ENCODE results near the gene SCML1. TPM values are rescaled to one million over a fixed set of nuclear protein-coding genes. Genes with fewer than 3 reads are reported as not detected.

The SCML1 gene
- total and polyA plus RNA-seq, 2 of the 8 experiments (the other 6 are each of a cell fraction or from before 2014, with no cell fraction given), result 2.2 to 2.5 TPM

DNA sequence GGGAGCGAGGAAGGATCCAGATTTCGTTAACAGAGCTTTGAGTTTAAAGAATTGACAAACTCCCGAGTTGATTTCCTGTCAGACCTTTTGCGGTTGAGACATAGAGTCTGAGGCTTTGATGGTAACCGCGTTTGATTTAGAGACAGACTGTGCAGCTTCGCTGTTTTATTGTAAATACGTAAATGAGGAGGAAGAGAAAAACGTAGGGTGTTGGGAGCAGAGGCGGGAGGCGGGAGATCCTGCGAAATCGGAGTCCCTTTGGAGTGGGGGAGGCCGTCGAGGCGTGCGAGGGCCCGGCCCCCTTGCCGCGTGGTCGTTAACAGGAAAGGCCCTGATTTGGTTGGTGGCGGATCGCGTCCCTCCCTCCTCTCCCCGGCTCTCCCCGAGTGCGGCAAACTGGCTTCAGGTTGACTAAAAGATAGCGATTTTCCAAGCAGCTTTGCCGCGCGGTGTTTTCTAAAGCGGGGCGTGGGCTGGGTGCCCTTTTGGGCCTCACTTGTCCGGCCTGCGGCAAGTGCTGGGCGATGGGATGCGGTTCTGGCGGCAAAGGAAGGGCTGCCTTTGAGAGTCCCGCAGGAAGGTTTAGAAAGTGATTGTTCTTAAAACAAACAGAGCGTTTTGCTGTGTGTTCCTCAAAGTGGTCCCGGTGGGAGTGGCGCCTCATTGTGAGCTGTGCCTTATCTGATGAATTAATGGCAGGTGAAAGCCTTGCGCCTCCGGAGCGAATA, 857 bp downstream of the SCML1 start (continued):
- TF ChIP-seq, protein P1, sequence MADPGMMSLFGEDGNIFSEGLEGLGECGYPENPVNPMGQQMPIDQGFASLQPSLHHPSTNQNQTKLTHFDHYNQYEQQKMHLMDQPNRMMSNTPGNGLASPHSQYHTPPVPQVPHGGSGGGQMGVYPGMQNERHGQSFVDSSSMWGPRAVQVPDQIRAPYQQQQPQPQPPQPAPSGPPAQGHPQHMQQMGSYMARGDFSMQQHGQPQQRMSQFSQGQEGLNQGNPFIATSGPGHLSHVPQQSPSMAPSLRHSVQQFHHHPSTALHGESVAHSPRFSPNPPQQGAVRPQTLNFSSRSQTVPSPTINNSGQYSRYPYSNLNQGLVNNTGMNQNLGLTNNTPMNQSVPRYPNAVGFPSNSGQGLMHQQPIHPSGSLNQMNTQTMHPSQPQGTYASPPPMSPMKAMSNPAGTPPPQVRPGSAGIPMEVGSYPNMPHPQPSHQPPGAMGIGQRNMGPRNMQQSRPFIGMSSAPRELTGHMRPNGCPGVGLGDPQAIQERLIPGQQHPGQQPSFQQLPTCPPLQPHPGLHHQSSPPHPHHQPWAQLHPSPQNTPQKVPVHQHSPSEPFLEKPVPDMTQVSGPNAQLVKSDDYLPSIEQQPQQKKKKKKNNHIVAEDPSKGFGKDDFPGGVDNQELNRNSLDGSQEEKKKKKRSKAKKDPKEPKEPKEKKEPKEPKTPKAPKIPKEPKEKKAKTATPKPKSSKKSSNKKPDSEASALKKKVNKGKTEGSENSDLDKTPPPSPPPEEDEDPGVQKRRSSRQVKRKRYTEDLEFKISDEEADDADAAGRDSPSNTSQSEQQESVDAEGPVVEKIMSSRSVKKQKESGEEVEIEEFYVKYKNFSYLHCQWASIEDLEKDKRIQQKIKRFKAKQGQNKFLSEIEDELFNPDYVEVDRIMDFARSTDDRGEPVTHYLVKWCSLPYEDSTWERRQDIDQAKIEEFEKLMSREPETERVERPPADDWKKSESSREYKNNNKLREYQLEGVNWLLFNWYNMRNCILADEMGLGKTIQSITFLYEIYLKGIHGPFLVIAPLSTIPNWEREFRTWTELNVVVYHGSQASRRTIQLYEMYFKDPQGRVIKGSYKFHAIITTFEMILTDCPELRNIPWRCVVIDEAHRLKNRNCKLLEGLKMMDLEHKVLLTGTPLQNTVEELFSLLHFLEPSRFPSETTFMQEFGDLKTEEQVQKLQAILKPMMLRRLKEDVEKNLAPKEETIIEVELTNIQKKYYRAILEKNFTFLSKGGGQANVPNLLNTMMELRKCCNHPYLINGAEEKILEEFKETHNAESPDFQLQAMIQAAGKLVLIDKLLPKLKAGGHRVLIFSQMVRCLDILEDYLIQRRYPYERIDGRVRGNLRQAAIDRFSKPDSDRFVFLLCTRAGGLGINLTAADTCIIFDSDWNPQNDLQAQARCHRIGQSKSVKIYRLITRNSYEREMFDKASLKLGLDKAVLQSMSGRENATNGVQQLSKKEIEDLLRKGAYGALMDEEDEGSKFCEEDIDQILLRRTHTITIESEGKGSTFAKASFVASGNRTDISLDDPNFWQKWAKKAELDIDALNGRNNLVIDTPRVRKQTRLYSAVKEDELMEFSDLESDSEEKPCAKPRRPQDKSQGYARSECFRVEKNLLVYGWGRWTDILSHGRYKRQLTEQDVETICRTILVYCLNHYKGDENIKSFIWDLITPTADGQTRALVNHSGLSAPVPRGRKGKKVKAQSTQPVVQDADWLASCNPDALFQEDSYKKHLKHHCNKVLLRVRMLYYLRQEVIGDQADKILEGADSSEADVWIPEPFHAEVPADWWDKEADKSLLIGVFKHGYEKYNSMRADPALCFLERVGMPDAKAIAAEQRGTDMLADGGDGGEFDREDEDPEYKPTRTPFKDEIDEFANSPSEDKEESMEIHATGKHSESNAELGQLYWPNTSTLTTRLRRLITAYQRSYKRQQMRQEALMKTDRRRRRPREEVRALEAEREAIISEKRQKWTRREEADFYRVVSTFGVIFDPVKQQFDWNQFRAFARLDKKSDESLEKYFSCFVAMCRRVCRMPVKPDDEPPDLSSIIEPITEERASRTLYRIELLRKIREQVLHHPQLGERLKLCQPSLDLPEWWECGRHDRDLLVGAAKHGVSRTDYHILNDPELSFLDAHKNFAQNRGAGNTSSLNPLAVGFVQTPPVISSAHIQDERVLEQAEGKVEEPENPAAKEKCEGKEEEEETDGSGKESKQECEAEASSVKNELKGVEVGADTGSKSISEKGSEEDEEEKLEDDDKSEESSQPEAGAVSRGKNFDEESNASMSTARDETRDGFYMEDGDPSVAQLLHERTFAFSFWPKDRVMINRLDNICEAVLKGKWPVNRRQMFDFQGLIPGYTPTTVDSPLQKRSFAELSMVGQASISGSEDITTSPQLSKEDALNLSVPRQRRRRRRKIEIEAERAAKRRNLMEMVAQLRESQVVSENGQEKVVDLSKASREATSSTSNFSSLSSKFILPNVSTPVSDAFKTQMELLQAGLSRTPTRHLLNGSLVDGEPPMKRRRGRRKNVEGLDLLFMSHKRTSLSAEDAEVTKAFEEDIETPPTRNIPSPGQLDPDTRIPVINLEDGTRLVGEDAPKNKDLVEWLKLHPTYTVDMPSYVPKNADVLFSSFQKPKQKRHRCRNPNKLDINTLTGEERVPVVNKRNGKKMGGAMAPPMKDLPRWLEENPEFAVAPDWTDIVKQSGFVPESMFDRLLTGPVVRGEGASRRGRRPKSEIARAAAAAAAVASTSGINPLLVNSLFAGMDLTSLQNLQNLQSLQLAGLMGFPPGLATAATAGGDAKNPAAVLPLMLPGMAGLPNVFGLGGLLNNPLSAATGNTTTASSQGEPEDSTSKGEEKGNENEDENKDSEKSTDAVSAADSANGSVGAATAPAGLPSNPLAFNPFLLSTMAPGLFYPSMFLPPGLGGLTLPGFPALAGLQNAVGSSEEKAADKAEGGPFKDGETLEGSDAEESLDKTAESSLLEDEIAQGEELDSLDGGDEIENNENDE (IDR thresholded peaks at IDR 0.05; ENCODE audit: insufficient replicate concordance, low read length), result no peak
- TF ChIP-seq JUN (IDR thresholded peaks at IDR 0.05; ENCODE audit: low read depth, low read length) (no peak), RFX5 (IDR thresholded peaks at IDR 0.05; ENCODE audit: borderline replicate concordance, low read depth, low read length) (no peak), ZNF274 (IDR thresholded peaks at IDR 0.05; ENCODE audit: borderline replicate concordance, extremely low read depth, low read length) (no peak), KDM1A (IDR thresholded peaks at IDR 0.05; ENCODE audit: borderline replicate concordance, low read length) (no peak), SRF (IDR thresholded peaks at IDR 0.05; ENCODE audit: low read depth, low read length) (no peak), SIX5 (IDR thresholded peaks at IDR 0.05; ENCODE audit: low read depth, low read length) (no peak), KDM4A (IDR thresholded peaks at IDR 0.05; ENCODE audit: low read depth, low read length, severe bottlenecking) (peak; percentile 59)
- TF ChIP-seq, protein P2, sequence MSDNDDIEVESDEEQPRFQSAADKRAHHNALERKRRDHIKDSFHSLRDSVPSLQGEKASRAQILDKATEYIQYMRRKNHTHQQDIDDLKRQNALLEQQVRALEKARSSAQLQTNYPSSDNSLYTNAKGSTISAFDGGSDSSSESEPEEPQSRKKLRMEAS (IDR thresholded peaks at IDR 0.05), result peak; percentile 82
- TF ChIP-seq, protein P3, sequence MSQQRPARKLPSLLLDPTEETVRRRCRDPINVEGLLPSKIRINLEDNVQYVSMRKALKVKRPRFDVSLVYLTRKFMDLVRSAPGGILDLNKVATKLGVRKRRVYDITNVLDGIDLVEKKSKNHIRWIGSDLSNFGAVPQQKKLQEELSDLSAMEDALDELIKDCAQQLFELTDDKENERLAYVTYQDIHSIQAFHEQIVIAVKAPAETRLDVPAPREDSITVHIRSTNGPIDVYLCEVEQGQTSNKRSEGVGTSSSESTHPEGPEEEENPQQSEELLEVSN (IDR thresholded peaks at IDR 0.05), result peak; percentile 94
